Measurements from ENCODE around the gene ABO.

- TF ChIP-seq REST (tag by site-specific recombination; IDR thresholded peaks at IDR 0.05) (no peak), CTCF (tag by site-specific recombination; IDR thresholded peaks at IDR 0.05) (no peak), HIC1 (tag by site-specific recombination; IDR thresholded peaks at IDR 0.05) (no peak), YY1 (tag by site-specific recombination; IDR thresholded peaks at IDR 0.05) (no peak), ELK4 (IDR thresholded peaks at IDR 0.05; ENCODE audit: borderline replicate concordance, low read depth, low read length) (no peak), ZNF274 (IDR thresholded peaks at IDR 0.05; ENCODE audit: low read length) (no peak), ZNF274 (tag by site-specific recombination; IDR thresholded peaks at IDR 0.05; ENCODE audit: borderline replicate concordance) (no peak), ZFP37 (tag by site-specific recombination; IDR thresholded peaks at IDR 0.05) (no peak), FEZF1 (tag by site-specific recombination; IDR thresholded peaks at IDR 0.05) (no peak), SP2 (tag by site-specific recombination; IDR thresholded peaks at IDR 0.05) (no peak), ZSCAN5A (tag by site-specific recombination; IDR thresholded peaks at IDR 0.05) (no peak), HOXA7 (CRISPR knock-in tag; IDR thresholded peaks at IDR 0.05; ENCODE audit: borderline replicate concordance) (no peak), ZNF704 (tag by site-specific recombination; IDR thresholded peaks at IDR 0.05) (no peak)
These were observed 15.8 kb upstream of the ABO start for GRCh38 chr9:133290751-133291302.
